HCT116 (cell line): ENCODE measurements around the gene ACKR3. TPM values are rescaled to one million over a fixed set of nuclear protein-coding genes. Genes with fewer than 3 reads are reported as not detected.

ENCODE experiments used
- ATAC-seq: fragments of 200-7000 bp; cut with Tn5 transposase; 2 replicates; pipeline ENCODE4 v1.9.1; 2020; ENCODE audit warnings: mild to moderate bottlenecking, moderate library complexity
- BruUV-seq: library from RNA; stranded (reverse); fragments of 400-500 nt; replicated peaks from 2 replicates; lab custom pipeline; 2021; lab: Mats Ljungman, UMichigan
- CTCF ChIA-PET: fragments of 300-600 bp; sonication (Branson Sonifier 250); formaldehyde crosslinking; loops from one replicate; lab custom pipeline; 2021; ENCODE audit warnings: antibody characterized with exemption; lab: Charles Lee
- POLR2A ChIA-PET: fragments of 300-600, 350-600 bp; sonication (Branson Sonifier 250); formaldehyde crosslinking; loops from one replicate; lab custom pipeline; 2021; ENCODE audit warnings: antibody characterized with exemption; lab: Charles Lee
- RAD21 ChIA-PET, 2 experiments: fragments of 300-600 bp; sonication (Branson Sonifier 250); formaldehyde crosslinking; loops; one replicate each; lab custom pipeline; 2023; ENCODE audit warnings: low total read pairs in 2 of 2; ENCODE audit not compliant: uncharacterized antibody in 2 of 2, unreplicated experiment in 2 of 2, low non-redundant PET in 1 of 2; lab: Charles Lee
- DNase-seq: peaks from one replicate; pipeline ENCODE4 v3.0.0-alpha.2; 2010; ENCODE audit warnings: low read depth, low spot score
- H2AFZ ChIP-seq: fragments of 200-600 bp; shearing (Covaris generic), sonication (generic); 2 replicates; pipeline ENCODE4 v1.6.1; 2017; ENCODE audit warnings: low read depth, mixed run types, mixed read lengths, antibody characterized with exemption, low read length; ENCODE audit not compliant: poor library complexity, severe bottlenecking
- H3K27ac ChIP-seq: 2 replicates; pipeline ENCODE4 v1.5.1; 2012; ENCODE audit warnings: low read depth, low read length
- H3K27me3 ChIP-seq: fragments of 200-600 bp; sonication (generic); 2 replicates; pipeline ENCODE4 v1.6.1; 2016; ENCODE audit warnings: mixed run types, low read length, mixed read lengths; ENCODE audit not compliant: insufficient read depth
- H3K36me3 ChIP-seq, 2 experiments: fragments of 200-500 bp in 1 of 2; fragments of 200-600 bp in 1 of 2; sonication (Bioruptor generic) in 1 of 2; sonication (generic) in 1 of 2; 2 replicates each; pipeline versions ENCODE4 v1.5.1 to v1.6.1; 2014 to 2016; ENCODE audit warnings: low read length in 2 of 2, inconsistent platforms in 1 of 2, mixed read lengths in 1 of 2, mixed run types in 1 of 2; ENCODE audit not compliant: insufficient read depth in 2 of 2, control insufficient read depth in 1 of 2
- H3K4me1 ChIP-seq, 2 experiments: fragments of 200-600 bp in 1 of 2; sonication (generic) in 1 of 2; 2 replicates each; pipeline versions ENCODE4 v1.5.1 to v1.6.1; 2012 to 2017; ENCODE audit warnings: low read length in 2 of 2, inconsistent platforms in 1 of 2, mild to moderate bottlenecking in 1 of 2, mixed read lengths in 1 of 2, mixed run types in 1 of 2, moderate library complexity in 1 of 2; ENCODE audit not compliant: insufficient read depth in 2 of 2, control insufficient read depth in 1 of 2
- H3K4me2 ChIP-seq: fragments of 200-600 bp; sonication (generic); 2 replicates; pipeline ENCODE4 v1.6.1; 2017; ENCODE audit warnings: mixed run types, low read length, mixed read lengths
- H3K4me3 ChIP-seq, 2 experiments: fragments of 200-600 bp in 1 of 2; sonication (generic) in 1 of 2; replicated peaks in 1 of 2; 2 replicates each; pipeline ENCODE4 v1.5.1; 2011 to 2016; ENCODE audit warnings: low read length in 2 of 2, control low read depth in 1 of 2, low read depth in 1 of 2, mild to moderate bottlenecking in 1 of 2, mixed read lengths in 1 of 2, mixed run types in 1 of 2
- H3K79me2 ChIP-seq: fragments of 200-600 bp; sonication (generic); 2 replicates; pipeline ENCODE4 v1.6.1; 2017; ENCODE audit warnings: mild to moderate bottlenecking, mixed run types, low read length, moderate library complexity, mixed read lengths; ENCODE audit not compliant: insufficient read depth
- H3K9ac ChIP-seq: fragments of 200-600 bp; sonication (generic); 2 replicates; pipeline ENCODE4 v1.6.1; 2016; ENCODE audit warnings: low read length, mixed read lengths
- H3K9me2 ChIP-seq: fragments of 200-600 bp; sonication (generic), shearing (Covaris generic); 2 replicates; pipeline ENCODE4 v1.6.1; 2017; ENCODE audit warnings: mixed run types, mild to moderate bottlenecking, moderate library complexity; ENCODE audit not compliant: insufficient read depth
- H3K9me3 ChIP-seq, 2 experiments: fragments of 200-500 bp in 1 of 2; fragments of 200-600 bp in 1 of 2; sonication (Bioruptor generic) in 1 of 2; sonication (generic) in 1 of 2; 2 replicates each; pipeline ENCODE4 v1.6.1; 2014 to 2017; ENCODE audit warnings: low read length in 2 of 2, mixed read lengths in 2 of 2, inconsistent platforms in 1 of 2, low read depth in 1 of 2, mild to moderate bottlenecking in 1 of 2, mixed run types in 1 of 2, moderate library complexity in 1 of 2; ENCODE audit not compliant: control insufficient read depth in 1 of 2, insufficient read depth in 1 of 2
- H4K20me1 ChIP-seq: fragments of 200-600 bp; sonication (generic), shearing (Covaris generic); 2 replicates; pipeline ENCODE4 v1.6.1; 2017; ENCODE audit warnings: mixed run types, mild to moderate bottlenecking, moderate library complexity; ENCODE audit not compliant: insufficient read depth
- CBX3 ChIP-seq: IDR thresholded peaks from 2 replicates; pipeline ENCODE4 v1.6.1; 2012; ENCODE audit warnings: low read depth
- EGR1 ChIP-seq: IDR thresholded peaks from 2 replicates; pipeline ENCODE4 v1.6.1; 2012; ENCODE audit warnings: low read depth
- ELF1 ChIP-seq: IDR thresholded peaks from 2 replicates; pipeline ENCODE4 v1.6.1; 2012; ENCODE audit warnings: low read depth, borderline replicate concordance
- EZH2 ChIP-seq: fragments of 200-600 bp; sonication (generic); IDR thresholded peaks from 2 replicates; pipeline ENCODE4 v1.6.1; 2017; ENCODE audit warnings: antibody characterized with exemption, mixed run types
- EZH2phosphoT487 ChIP-seq: fragments of 200-600 bp; IDR thresholded peaks from 2 replicates; pipeline ENCODE4 v1.6.1; 2018; ENCODE audit warnings: antibody characterized with exemption, borderline replicate concordance
- RAD21 ChIP-seq: IDR thresholded peaks from 2 replicates; pipeline ENCODE4 v1.6.1; 2012; ENCODE audit warnings: low read depth, mild to moderate bottlenecking
- SIN3A ChIP-seq: IDR thresholded peaks from 2 replicates; pipeline ENCODE4 v1.6.1; 2012; ENCODE audit warnings: low read depth
- TCF7L2 ChIP-seq: IDR thresholded peaks from 2 replicates; pipeline ENCODE4 v1.7.0; 2011; ENCODE audit warnings: borderline replicate concordance, inconsistent platforms; ENCODE audit not compliant: insufficient read depth, insufficient read length; ENCODE audit errors: extremely low read depth
- YY1 ChIP-seq: IDR thresholded peaks from 2 replicates; pipeline ENCODE4 v1.6.1; 2011; ENCODE audit warnings: low read length, low read depth, moderate library complexity, mild to moderate bottlenecking; ENCODE audit not compliant: insufficient replicate concordance; ENCODE audit errors: extremely low read depth
- ZBTB33 ChIP-seq: IDR thresholded peaks from 2 replicates; pipeline ENCODE4 v1.6.1; 2011; ENCODE audit warnings: mild to moderate bottlenecking, low read length, moderate library complexity; ENCODE audit not compliant: insufficient replicate concordance; ENCODE audit errors: extremely low read depth
- ZFX ChIP-seq: fragments of 450-650 bp; IDR thresholded peaks from 2 replicates; pipeline ENCODE4 v1.6.1; 2017
- intact Hi-C: fragments of 100-400 bp; cut with micrococcal nuclease; formaldehyde crosslinking; loops from 2 replicates; pipeline ENCODE4 v1.10.0; 2022
- total RNA-seq: library from RNA; stranded (reverse); gene quantifications from one replicate; pipeline ENCODE4 v1.2.1, GENCODE V29; 2021; ENCODE audit not compliant: unreplicated experiment
- TF ChIP-seq, protein P1 (sequence below): IDR thresholded peaks from 2 replicates; pipeline ENCODE4 v1.6.1; 2012

Gene ACKR3
- total RNA-seq, 1 experiment from 2014 or later, result 0.20 TPM

- ATAC-seq (no peak), DNase-seq (no peak)
- H3K4me1 ChIP-seq, result no peaks in the 10 kb centered on the region
- ChIA-PET CTCF (no interaction called here), RAD21 (no interaction called here), POLR2A (no interaction called here)
- H3K4me3 ChIP-seq, result no peak overlapping the region
- no peaks in the 10 kb centered on the region for H3K9me2 ChIP-seq
- no peaks in the 10 kb centered on the region for H3K9me3 ChIP-seq
- H4K20me1 ChIP-seq, result no peaks in the 10 kb centered on the region
- H3K27ac ChIP-seq, result no peak overlapping the region
- intact Hi-C loops, result no loop called here
- H3K9ac ChIP-seq, result no peak overlapping the region
- BruUV-seq, result no TSS peak
- peaks cover 36% of the 10 kb centered on the region for H3K27me3 ChIP-seq
- H3K4me2 ChIP-seq, result no peak overlapping the region
- no peak overlapping the region for H2AFZ ChIP-seq
- H3K36me3 ChIP-seq, result no peaks in the 10 kb centered on the region
- TF ChIP-seq, protein P1, sequence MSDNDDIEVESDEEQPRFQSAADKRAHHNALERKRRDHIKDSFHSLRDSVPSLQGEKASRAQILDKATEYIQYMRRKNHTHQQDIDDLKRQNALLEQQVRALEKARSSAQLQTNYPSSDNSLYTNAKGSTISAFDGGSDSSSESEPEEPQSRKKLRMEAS, result no peak
- TF ChIP-seq SIN3A (no peak), RAD21 (no peak), TCF7L2 (no peak), ZBTB33 (no peak), EZH2 (no peak), CBX3 (no peak)
- H3K79me2 ChIP-seq, result no peaks in the 10 kb centered on the region
Measured at GRCh38 chr2:236605345-236605734, 35.7 kb downstream of the ACKR3 start.

GRCh38 chr2:236606023-236606422 is 36.4 kb downstream of the ACKR3 start:
- Histone ChIP-seq H2AFZ (no peak overlapping the region), H3K9ac (no peak overlapping the region), H3K4me2 (no peak overlapping the region), H3K4me3 (no peak overlapping the region), H3K9me3 (no peaks in the 10 kb centered on the region), H3K9me2 (no peaks in the 10 kb centered on the region), H4K20me1 (no peaks in the 10 kb centered on the region), H3K36me3 (no peaks in the 10 kb centered on the region), H3K27me3 (peaks cover 29% of the 10 kb centered on the region), H3K4me1 (no peaks in the 10 kb centered on the region), H3K27ac (no peak overlapping the region), H3K79me2 (no peaks in the 10 kb centered on the region)
- intact Hi-C loops, result no loop called here
- CTCF ChIA-PET, result no interaction called here
- RAD21 ChIA-PET, result no interaction called here
- DNase-seq, result no peak
- no peak for ATAC-seq
- BruUV-seq, result no TSS peak
- POLR2A ChIA-PET, result no interaction called here
- TF ChIP-seq EZH2phosphoT487 (no peak), CBX3 (no peak), YY1 (no peak), EGR1 (no peak), EZH2 (no peak), ELF1 (no peak), ZFX (no peak)
